Suprapubic skin (tissue), 3 donors: Measurements from ENCODE around the gene FARS2.

Experiments
- EP300 ChIP-seq: sonication (generic); formaldehyde crosslinking; IDR thresholded peaks from one replicate; pipeline ENCODE4 v1.6.1; 2017; ENCODE audit warnings: antibody characterized with exemption
- POLR2A ChIP-seq, 2 donors: fragments of 450-650 bp; IDR thresholded peaks; one replicate each; pipeline ENCODE4 v1.6.1; 2017; ENCODE audit warnings: antibody characterized with exemption in 2 of 2, mild to moderate bottlenecking in 2 of 2, moderate library complexity in 2 of 2
- TF ChIP-seq, protein P1 (sequence below), 2 donors: fragments of 200-600 bp in 1 of 2; fragments of 450-650 bp in 1 of 2; sonication (generic) in 1 of 2; IDR thresholded peaks; one replicate each; pipeline ENCODE4 v1.5.1; 2016 to 2019; ENCODE audit warnings: antibody characterized with exemption in 2 of 2, mild to moderate bottlenecking in 1 of 2, moderate library complexity in 1 of 2

GRCh38 chr6:5307058-5307457 lies 45.7 kb downstream of the FARS2 start:
- TF ChIP-seq EP300, result no peak
- TF ChIP-seq, protein P1, sequence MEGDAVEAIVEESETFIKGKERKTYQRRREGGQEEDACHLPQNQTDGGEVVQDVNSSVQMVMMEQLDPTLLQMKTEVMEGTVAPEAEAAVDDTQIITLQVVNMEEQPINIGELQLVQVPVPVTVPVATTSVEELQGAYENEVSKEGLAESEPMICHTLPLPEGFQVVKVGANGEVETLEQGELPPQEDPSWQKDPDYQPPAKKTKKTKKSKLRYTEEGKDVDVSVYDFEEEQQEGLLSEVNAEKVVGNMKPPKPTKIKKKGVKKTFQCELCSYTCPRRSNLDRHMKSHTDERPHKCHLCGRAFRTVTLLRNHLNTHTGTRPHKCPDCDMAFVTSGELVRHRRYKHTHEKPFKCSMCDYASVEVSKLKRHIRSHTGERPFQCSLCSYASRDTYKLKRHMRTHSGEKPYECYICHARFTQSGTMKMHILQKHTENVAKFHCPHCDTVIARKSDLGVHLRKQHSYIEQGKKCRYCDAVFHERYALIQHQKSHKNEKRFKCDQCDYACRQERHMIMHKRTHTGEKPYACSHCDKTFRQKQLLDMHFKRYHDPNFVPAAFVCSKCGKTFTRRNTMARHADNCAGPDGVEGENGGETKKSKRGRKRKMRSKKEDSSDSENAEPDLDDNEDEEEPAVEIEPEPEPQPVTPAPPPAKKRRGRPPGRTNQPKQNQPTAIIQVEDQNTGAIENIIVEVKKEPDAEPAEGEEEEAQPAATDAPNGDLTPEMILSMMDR (IDR thresholded peaks at IDR 0.05), result no peak
- TF ChIP-seq POLR2A (IDR thresholded peaks at IDR 0.05), result no peak
